Panc1 (cell line): ENCODE results near the gene EPHA6. TPM values are rescaled to one million over a fixed set of nuclear protein-coding genes. Genes with fewer than 3 reads are reported as not detected.

Experiments used
- ATAC-seq: fragments of 200-7000 bp; cut with Tn5 transposase; 2 replicates; pipeline ENCODE4 v1.9.1; 2020; ENCODE audit warnings: mild to moderate bottlenecking, moderate library complexity
- BruUV-seq: library from RNA; stranded (reverse); fragments of 400-500 nt; replicated peaks from 2 replicates; lab custom pipeline; 2021; lab: Mats Ljungman, UMichigan
- CTCF ChIA-PET: fragments of 300-600 bp; sonication (Branson Sonifier 250); formaldehyde crosslinking; loops from one replicate; lab custom pipeline; 2022; ENCODE audit warnings: antibody characterized with exemption; lab: Charles Lee
- POLR2A ChIA-PET: fragments of 300-600 bp; sonication (Branson Sonifier 250); formaldehyde crosslinking; loops from one replicate; lab custom pipeline; 2022; ENCODE audit warnings: antibody characterized with exemption; lab: Charles Lee
- DNase-seq: peaks from one replicate; pipeline ENCODE4 v3.0.0-alpha.2; 2010; ENCODE audit warnings: low read depth, low spot score
- H3K27ac ChIP-seq: 2 replicates; pipeline ENCODE4 v1.5.1; 2011; ENCODE audit warnings: mild to moderate bottlenecking, low read length, inconsistent platforms
- H3K27me3 ChIP-seq: fragments of 200-500 bp; sonication (Bioruptor generic); 2 replicates; pipeline ENCODE4 v1.6.0; 2014; ENCODE audit warnings: low read length, inconsistent platforms; ENCODE audit not compliant: control insufficient read depth, insufficient read depth
- H3K36me3 ChIP-seq: fragments of 200-500 bp; sonication (Bioruptor generic); 2 replicates; pipeline ENCODE4 v1.5.1; 2014; ENCODE audit warnings: inconsistent platforms, mild to moderate bottlenecking, low read length, moderate library complexity; ENCODE audit not compliant: control insufficient read depth, insufficient read depth
- H3K4me1 ChIP-seq: 2 replicates; pipeline ENCODE4 v1.5.1; 2011; ENCODE audit warnings: inconsistent platforms, mild to moderate bottlenecking, low read length, moderate library complexity; ENCODE audit not compliant: control insufficient read depth, insufficient read depth
- H3K4me3 ChIP-seq, 2 experiments: 2 replicates each; pipeline ENCODE4 v1.5.1; 2011 to 2012; ENCODE audit warnings: low read depth in 2 of 2, low read length in 2 of 2, mild to moderate bottlenecking in 2 of 2, inconsistent platforms in 1 of 2, moderate library complexity in 1 of 2
- H3K9me3 ChIP-seq: fragments of 200-500 bp; sonication (Bioruptor generic); 2 replicates; pipeline ENCODE4 v1.5.1; 2014; ENCODE audit warnings: low read depth, mild to moderate bottlenecking, inconsistent platforms, low read length, moderate library complexity; ENCODE audit not compliant: control insufficient read depth, insufficient read depth
- POLR2AphosphoS5 ChIP-seq: IDR thresholded peaks from 2 replicates; pipeline ENCODE4 v1.6.1; 2012; ENCODE audit warnings: mild to moderate bottlenecking, low read depth, low read length, moderate library complexity
- SIN3A ChIP-seq: IDR thresholded peaks from 2 replicates; pipeline ENCODE4 v1.6.1; 2012; ENCODE audit warnings: low read depth, mild to moderate bottlenecking, low read length, moderate library complexity, borderline replicate concordance; ENCODE audit not compliant: insufficient read depth
- TCF7L2 ChIP-seq: IDR thresholded peaks from 2 replicates; pipeline ENCODE4 v1.6.1; 2011; ENCODE audit warnings: mild to moderate bottlenecking, low read depth, low read length, inconsistent platforms
- in situ Hi-C: cut with HindIII; loops from 2 replicates; pipeline ENCODE4 v1.10.0; 2016; ENCODE audit warnings: low sequenced_read_pairs, low pct_unique_long_range_greater_than_20kb
- intact Hi-C: fragments of 100-400 bp; cut with micrococcal nuclease; formaldehyde crosslinking; loops from one replicate; pipeline ENCODE4 v1.10.0; 2022; ENCODE audit not compliant: unreplicated experiment
- total RNA-seq: library from RNA; stranded (reverse); gene quantifications from one replicate; pipeline ENCODE4 v1.2.1, GENCODE V29; 2021; ENCODE audit not compliant: unreplicated experiment
- TF ChIP-seq, protein P1 (sequence below): fragments of 450-650 bp; IDR thresholded peaks from 2 replicates; pipeline ENCODE4 v1.5.1; 2017; ENCODE audit warnings: mild to moderate bottlenecking
- TF ChIP-seq, protein P2 (sequence below), 2 experiments: IDR thresholded peaks; 2 replicates each; pipeline ENCODE4 v1.6.1; 2011 to 2012; ENCODE audit warnings: low read depth in 2 of 2, control low read depth in 1 of 2, low read length in 1 of 2, mild to moderate bottlenecking in 1 of 2, moderate library complexity in 1 of 2; ENCODE audit not compliant: insufficient read depth in 1 of 2

EPHA6 gene
- total RNA-seq, 1 experiment from 2014 or later, result 0.57 TPM

DNA sequence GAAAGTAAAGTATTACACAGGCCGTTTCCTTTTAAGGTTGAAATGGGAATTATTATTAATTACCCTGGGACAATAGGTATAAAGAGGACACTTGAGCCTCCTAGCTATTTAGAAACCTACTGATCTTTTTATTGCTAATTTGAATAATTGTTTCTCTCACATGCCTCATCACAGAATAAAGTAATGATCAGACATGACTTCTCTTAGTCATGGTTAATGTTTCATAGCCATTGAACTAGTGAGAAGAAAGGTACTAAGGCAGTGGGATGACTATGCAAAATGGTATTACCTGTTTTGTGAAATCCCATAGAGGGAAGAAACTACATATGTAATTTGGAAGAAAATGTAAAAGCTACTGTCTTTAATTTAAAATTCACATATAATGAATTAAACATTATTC is 85.6 kb downstream of the EPHA6 start:
- in situ Hi-C loops, result no loop called here
- ChIA-PET CTCF (no interaction called here), POLR2A (no interaction called here)
- TF ChIP-seq, protein P1, sequence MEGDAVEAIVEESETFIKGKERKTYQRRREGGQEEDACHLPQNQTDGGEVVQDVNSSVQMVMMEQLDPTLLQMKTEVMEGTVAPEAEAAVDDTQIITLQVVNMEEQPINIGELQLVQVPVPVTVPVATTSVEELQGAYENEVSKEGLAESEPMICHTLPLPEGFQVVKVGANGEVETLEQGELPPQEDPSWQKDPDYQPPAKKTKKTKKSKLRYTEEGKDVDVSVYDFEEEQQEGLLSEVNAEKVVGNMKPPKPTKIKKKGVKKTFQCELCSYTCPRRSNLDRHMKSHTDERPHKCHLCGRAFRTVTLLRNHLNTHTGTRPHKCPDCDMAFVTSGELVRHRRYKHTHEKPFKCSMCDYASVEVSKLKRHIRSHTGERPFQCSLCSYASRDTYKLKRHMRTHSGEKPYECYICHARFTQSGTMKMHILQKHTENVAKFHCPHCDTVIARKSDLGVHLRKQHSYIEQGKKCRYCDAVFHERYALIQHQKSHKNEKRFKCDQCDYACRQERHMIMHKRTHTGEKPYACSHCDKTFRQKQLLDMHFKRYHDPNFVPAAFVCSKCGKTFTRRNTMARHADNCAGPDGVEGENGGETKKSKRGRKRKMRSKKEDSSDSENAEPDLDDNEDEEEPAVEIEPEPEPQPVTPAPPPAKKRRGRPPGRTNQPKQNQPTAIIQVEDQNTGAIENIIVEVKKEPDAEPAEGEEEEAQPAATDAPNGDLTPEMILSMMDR, result no peak
- TF ChIP-seq SIN3A, result no peak
- TF ChIP-seq, protein P2, sequence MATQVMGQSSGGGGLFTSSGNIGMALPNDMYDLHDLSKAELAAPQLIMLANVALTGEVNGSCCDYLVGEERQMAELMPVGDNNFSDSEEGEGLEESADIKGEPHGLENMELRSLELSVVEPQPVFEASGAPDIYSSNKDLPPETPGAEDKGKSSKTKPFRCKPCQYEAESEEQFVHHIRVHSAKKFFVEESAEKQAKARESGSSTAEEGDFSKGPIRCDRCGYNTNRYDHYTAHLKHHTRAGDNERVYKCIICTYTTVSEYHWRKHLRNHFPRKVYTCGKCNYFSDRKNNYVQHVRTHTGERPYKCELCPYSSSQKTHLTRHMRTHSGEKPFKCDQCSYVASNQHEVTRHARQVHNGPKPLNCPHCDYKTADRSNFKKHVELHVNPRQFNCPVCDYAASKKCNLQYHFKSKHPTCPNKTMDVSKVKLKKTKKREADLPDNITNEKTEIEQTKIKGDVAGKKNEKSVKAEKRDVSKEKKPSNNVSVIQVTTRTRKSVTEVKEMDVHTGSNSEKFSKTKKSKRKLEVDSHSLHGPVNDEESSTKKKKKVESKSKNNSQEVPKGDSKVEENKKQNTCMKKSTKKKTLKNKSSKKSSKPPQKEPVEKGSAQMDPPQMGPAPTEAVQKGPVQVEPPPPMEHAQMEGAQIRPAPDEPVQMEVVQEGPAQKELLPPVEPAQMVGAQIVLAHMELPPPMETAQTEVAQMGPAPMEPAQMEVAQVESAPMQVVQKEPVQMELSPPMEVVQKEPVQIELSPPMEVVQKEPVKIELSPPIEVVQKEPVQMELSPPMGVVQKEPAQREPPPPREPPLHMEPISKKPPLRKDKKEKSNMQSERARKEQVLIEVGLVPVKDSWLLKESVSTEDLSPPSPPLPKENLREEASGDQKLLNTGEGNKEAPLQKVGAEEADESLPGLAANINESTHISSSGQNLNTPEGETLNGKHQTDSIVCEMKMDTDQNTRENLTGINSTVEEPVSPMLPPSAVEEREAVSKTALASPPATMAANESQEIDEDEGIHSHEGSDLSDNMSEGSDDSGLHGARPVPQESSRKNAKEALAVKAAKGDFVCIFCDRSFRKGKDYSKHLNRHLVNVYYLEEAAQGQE (IDR thresholded peaks at IDR 0.05; ENCODE audit: insufficient read depth in 1 of 2, low read depth in 2 of 2, low read length in 1 of 2), result no peak
- H3K4me1 ChIP-seq, result no peaks in the 10 kb centered on the region
- no peak overlapping the region for H3K4me3 ChIP-seq
- DNase-seq (no peak), ATAC-seq (no peak)
- no peaks in the 10 kb centered on the region for H3K27me3 ChIP-seq
- intact Hi-C loops, result no loop called here
- no peaks in the 10 kb centered on the region for H3K9me3 ChIP-seq
- H3K36me3 ChIP-seq, result no peaks in the 10 kb centered on the region
- BruUV-seq, result no TSS peak
- no peak overlapping the region for H3K27ac ChIP-seq

DNA sequence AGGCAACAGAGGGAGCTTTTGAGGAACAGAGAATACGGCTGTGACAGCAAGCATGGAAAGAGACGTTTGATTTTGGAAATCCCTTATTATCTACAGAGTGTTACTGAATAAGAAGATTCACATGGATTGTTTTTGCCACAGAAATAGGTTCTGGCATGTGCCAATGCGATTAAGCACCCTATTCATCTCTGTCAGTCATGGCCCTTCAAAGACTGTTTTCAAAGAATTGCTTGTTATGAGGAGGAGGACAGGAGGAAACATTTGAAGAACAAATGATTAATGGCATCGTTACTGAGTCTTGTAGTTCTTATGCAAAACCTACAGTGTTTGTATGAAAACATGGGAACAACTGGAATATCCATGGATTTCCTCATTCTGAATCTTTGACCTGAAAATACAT is 86.2 kb downstream of the EPHA6 start:
- in situ Hi-C loops, result no loop called here
- POLR2A ChIA-PET, result no interaction called here
- Histone ChIP-seq H3K9me3 (no peaks in the 10 kb centered on the region), H3K36me3 (no peaks in the 10 kb centered on the region), H3K27me3 (no peaks in the 10 kb centered on the region), H3K4me3 (no peak overlapping the region), H3K27ac (no peak overlapping the region), H3K4me1 (no peaks in the 10 kb centered on the region)
- CTCF ChIA-PET, result no interaction called here
- no peak for ATAC-seq
- no TSS peak for BruUV-seq
- TF ChIP-seq TCF7L2 (no peak), SIN3A (no peak), POLR2AphosphoS5 (no peak)
- TF ChIP-seq, protein P1, result no peak
- TF ChIP-seq, protein P2 (IDR thresholded peaks at IDR 0.05; ENCODE audit: insufficient read depth in 1 of 2, low read depth in 2 of 2, low read length in 1 of 2), result no peak
- DNase-seq, result no peak
- intact Hi-C loops, result no loop called here
